Measurements from ENCODE around the gene CAPN10. TPM values are rescaled to one million over a fixed set of nuclear protein-coding genes. Genes with fewer than 3 reads are reported as not detected.

CAPN10 gene
- total and polyA plus RNA-seq, 2 experiments from 2014 or later: 24.2 to 28.8 TPM

GRCh38 chr2:240554767-240555493 lies 31.6 kb upstream of the CAPN10 start:
- Histone ChIP-seq H3K9me3 (ENCODE audit: low read depth) (peaks cover 3% of the 10 kb centered on the region), H3K27me3 (no peaks in the 10 kb centered on the region), H3K9me2 (replicated peaks; ENCODE audit: insufficient read depth) (no peaks in the 10 kb centered on the region), H3K79me2 (peaks cover 50% of the 10 kb centered on the region), H4K20me1 (ENCODE audit: insufficient read depth, poor library complexity, severe bottlenecking) (peaks cover 18% of the 10 kb centered on the region), H3K4me2 (no peak overlapping the region), H3K36me3 (replicated peaks; ENCODE audit: insufficient read depth, low read depth) (no peaks in the 10 kb centered on the region), H2AFZ (no peak overlapping the region), H3K4me3 (no peak overlapping the region), H3K4me1 (ENCODE audit: insufficient read depth) (peaks cover 21% of the 10 kb centered on the region), H3K27ac (no peak overlapping the region)
- TF ChIP-seq, protein P1, sequence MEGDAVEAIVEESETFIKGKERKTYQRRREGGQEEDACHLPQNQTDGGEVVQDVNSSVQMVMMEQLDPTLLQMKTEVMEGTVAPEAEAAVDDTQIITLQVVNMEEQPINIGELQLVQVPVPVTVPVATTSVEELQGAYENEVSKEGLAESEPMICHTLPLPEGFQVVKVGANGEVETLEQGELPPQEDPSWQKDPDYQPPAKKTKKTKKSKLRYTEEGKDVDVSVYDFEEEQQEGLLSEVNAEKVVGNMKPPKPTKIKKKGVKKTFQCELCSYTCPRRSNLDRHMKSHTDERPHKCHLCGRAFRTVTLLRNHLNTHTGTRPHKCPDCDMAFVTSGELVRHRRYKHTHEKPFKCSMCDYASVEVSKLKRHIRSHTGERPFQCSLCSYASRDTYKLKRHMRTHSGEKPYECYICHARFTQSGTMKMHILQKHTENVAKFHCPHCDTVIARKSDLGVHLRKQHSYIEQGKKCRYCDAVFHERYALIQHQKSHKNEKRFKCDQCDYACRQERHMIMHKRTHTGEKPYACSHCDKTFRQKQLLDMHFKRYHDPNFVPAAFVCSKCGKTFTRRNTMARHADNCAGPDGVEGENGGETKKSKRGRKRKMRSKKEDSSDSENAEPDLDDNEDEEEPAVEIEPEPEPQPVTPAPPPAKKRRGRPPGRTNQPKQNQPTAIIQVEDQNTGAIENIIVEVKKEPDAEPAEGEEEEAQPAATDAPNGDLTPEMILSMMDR (IDR thresholded peaks at IDR 0.05; ENCODE audit: poor library complexity): no peak
- no peak for TF ChIP-seq EZH2phosphoT487 (IDR thresholded peaks at IDR 0.05; ENCODE audit: low read depth, severe bottlenecking, unreplicated experiment)
- no peak for TF ChIP-seq EZH2 (IDR thresholded peaks at IDR 0.05; ENCODE audit: borderline replicate concordance)
- DNase-seq (ENCODE audit: low spot score): no peak
- WGBS (ENCODE audit: low lambda C conversion rate, missing lambda C conversion rate): 95% methylated on average over 17 of the region's 17 CpGs

DNA sequence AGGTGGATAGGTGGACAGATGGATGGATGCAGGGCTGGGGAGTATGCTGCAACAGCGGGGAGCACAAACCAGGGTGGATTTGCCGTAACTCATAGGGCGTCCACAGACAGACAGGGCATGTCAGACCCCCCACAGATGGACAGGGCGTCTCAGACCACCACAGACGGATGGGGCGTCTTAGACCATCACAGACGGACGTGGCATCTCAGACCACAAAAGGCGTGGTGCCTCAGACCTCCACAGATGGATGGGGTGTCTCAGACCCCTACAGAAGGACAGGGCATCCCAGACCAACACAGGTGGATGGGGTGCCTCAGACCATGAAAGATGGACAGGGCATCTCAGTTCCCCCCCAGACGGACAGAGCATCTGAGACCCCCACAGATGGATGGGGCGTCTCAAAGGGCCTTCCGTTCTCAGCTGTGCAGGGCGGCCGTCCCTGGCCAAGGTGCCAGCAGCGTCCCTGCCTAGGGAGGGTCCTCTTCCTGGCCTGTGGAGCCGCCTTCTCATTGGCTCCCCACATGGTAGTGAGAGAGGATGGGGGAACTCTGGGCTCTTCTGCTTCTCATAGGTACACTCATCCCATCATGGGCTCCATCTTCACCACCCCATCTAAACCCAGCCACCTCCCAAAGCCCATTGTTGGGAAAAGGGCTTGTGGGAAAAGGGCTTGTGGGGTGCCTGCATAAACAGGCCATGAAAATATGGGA lies 30.8 kb upstream of the CAPN10 start:
- Histone ChIP-seq H3K9me2 (replicated peaks; ENCODE audit: insufficient read depth) (no peaks in the 10 kb centered on the region), H3K4me2 (no peak overlapping the region), H3K4me1 (ENCODE audit: insufficient read depth) (peaks cover 22% of the 10 kb centered on the region), H3K36me3 (replicated peaks; ENCODE audit: insufficient read depth, low read depth) (no peaks in the 10 kb centered on the region), H4K20me1 (ENCODE audit: insufficient read depth, poor library complexity, severe bottlenecking) (peaks cover 18% of the 10 kb centered on the region), H3K27me3 (no peaks in the 10 kb centered on the region), H3K9me3 (ENCODE audit: low read depth) (peaks cover 2% of the 10 kb centered on the region), H3K79me2 (peaks cover 50% of the 10 kb centered on the region), H3K4me3 (no peak overlapping the region), H3K27ac (no peak overlapping the region), H2AFZ (no peak overlapping the region)
- no peak for DNase-seq (ENCODE audit: low spot score)
- TF ChIP-seq, protein P1 (IDR thresholded peaks at IDR 0.05; ENCODE audit: poor library complexity): no peak
- TF ChIP-seq EZH2phosphoT487 (IDR thresholded peaks at IDR 0.05; ENCODE audit: low read depth, severe bottlenecking, unreplicated experiment) (no peak), EZH2 (IDR thresholded peaks at IDR 0.05; ENCODE audit: borderline replicate concordance) (no peak)
- 91% methylated on average over 16 of the region's 16 CpGs for WGBS (ENCODE audit: low lambda C conversion rate, missing lambda C conversion rate)

DNA sequence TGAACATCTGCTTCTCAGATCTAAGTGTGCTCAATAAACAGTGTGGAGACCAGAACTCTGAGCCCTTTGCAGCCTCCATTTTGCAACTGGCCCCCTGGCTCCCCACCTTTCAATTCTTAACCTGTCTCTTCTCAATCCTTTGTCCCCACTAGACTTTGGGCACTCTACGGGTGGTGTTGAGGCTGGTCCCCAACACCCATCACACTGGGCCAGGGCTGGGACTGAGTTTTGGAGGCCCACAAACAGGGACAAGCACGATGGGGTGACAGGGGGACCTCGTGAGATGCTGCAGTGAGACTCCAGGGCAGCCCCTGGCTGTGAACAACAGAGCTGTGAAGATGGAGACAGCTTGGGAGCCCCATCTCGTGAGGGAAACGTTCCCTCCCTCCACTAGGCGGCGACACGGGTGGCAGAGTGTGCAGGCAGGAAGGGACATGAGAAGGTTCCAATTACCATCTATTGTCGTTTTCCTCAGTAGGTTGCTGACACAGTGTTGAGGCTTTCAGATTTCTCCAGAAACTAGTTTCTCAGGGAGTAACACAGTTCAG lies 29.9 kb upstream of the CAPN10 start:
- H3K4me3 ChIP-seq: no peak overlapping the region
- no peaks in the 10 kb centered on the region for H3K9me2 ChIP-seq (replicated peaks; ENCODE audit: insufficient read depth)
- H3K27ac ChIP-seq: peak overlapping the region; percentile 56
- peak; percentile 41 for DNase-seq (ENCODE audit: low spot score)
- no peak for TF ChIP-seq EZH2 (IDR thresholded peaks at IDR 0.05; ENCODE audit: borderline replicate concordance)
- TF ChIP-seq, protein P1 (IDR thresholded peaks at IDR 0.05; ENCODE audit: poor library complexity): peak; percentile 19
- H3K27me3 ChIP-seq: no peaks in the 10 kb centered on the region
- no peaks in the 10 kb centered on the region for H3K36me3 ChIP-seq (replicated peaks; ENCODE audit: insufficient read depth, low read depth)
- H3K9me3 ChIP-seq (ENCODE audit: low read depth): no peaks in the 10 kb centered on the region
- peaks cover 25% of the 10 kb centered on the region for H3K4me1 ChIP-seq (ENCODE audit: insufficient read depth)
- H3K4me2 ChIP-seq: no peak overlapping the region
- peaks cover 50% of the 10 kb centered on the region for H3K79me2 ChIP-seq
- 62% methylated on average over 9 of the region's 9 CpGs for WGBS (ENCODE audit: low lambda C conversion rate, missing lambda C conversion rate)
- H4K20me1 ChIP-seq (ENCODE audit: insufficient read depth, poor library complexity, severe bottlenecking): peaks cover 18% of the 10 kb centered on the region
- H2AFZ ChIP-seq: no peak overlapping the region
